ENCODE results near the gene VILL.
A peak's percentile ranks its signal among the peaks of the same experiment; 100 is the strongest.

The VILL gene

DNA sequence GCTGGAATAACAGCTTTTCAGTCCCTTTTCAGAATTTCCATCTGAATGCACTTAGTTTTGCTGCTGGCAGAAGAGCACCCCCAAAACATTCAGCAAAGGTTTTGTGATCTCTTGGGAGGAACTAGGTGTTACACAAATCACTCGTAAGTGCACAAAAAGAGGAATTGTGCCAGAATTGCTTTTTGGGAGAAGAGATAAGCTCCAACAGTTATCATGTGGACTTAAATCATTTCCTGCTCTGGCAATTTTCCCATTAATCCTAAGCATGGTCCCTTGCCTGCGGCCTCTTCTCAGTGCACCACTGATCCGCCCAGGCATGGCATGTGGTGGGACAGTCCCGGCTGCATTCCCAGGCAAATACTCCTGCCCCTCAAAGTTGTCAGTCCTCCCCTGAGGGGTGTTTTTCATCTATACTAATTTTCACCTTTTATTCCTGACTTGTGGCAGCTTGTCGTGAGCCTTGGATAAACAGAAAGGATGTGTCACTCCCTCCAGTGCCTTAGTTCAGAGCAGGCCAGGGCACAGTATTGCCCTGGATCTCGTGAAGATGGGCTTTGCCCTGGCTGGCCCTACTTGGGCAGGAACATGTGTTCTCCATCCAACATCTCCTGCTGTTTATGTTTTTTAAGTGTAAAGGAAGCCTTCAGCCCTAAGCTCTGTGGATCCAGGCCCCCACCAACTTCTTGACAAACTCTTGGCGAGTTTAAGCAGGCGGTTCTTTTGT lies 44.6 kb upstream of the VILL start:
- TF ChIP-seq TEAD4 (IDR thresholded peaks at IDR 0.05) (peak; percentile 94), CEBPB (IDR thresholded peaks at IDR 0.05) (no peak), EGR1 (IDR thresholded peaks at IDR 0.05) (no peak), CREB1 (IDR thresholded peaks at IDR 0.05; ENCODE audit: low read depth) (no peak), RAD21 (IDR thresholded peaks at IDR 0.05; ENCODE audit: low read depth) (no peak), YY1 (IDR thresholded peaks at IDR 0.05; ENCODE audit: low read depth) (no peak), FOXM1 (IDR thresholded peaks at IDR 0.05; ENCODE audit: borderline replicate concordance, low read depth) (peak; percentile 40; the same call in 1 of the 2 replicates), ZBTB7A (IDR thresholded peaks at IDR 0.05; ENCODE audit: low read depth) (no peak), NFIC (IDR thresholded peaks at IDR 0.05) (peak; percentile 79), EP300 (IDR thresholded peaks at IDR 0.05; ENCODE audit: borderline replicate concordance) (peak; percentile 70), TAF1 (IDR thresholded peaks at IDR 0.05; ENCODE audit: low read depth) (no peak), TCF12 (IDR thresholded peaks at IDR 0.05; ENCODE audit: low read depth) (peak; percentile 77)
- TF ChIP-seq, protein P1, sequence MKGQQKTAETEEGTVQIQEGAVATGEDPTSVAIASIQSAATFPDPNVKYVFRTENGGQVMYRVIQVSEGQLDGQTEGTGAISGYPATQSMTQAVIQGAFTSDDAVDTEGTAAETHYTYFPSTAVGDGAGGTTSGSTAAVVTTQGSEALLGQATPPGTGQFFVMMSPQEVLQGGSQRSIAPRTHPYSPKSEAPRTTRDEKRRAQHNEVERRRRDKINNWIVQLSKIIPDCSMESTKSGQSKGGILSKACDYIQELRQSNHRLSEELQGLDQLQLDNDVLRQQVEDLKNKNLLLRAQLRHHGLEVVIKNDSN (IDR thresholded peaks at IDR 0.05) = no peak
- TF ChIP-seq, protein P2, sequence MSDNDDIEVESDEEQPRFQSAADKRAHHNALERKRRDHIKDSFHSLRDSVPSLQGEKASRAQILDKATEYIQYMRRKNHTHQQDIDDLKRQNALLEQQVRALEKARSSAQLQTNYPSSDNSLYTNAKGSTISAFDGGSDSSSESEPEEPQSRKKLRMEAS (IDR thresholded peaks at IDR 0.05) = 0 out of 2 replicates have a peak, but pooled peaks have one; percentile 27
- TF ChIP-seq, protein P3, sequence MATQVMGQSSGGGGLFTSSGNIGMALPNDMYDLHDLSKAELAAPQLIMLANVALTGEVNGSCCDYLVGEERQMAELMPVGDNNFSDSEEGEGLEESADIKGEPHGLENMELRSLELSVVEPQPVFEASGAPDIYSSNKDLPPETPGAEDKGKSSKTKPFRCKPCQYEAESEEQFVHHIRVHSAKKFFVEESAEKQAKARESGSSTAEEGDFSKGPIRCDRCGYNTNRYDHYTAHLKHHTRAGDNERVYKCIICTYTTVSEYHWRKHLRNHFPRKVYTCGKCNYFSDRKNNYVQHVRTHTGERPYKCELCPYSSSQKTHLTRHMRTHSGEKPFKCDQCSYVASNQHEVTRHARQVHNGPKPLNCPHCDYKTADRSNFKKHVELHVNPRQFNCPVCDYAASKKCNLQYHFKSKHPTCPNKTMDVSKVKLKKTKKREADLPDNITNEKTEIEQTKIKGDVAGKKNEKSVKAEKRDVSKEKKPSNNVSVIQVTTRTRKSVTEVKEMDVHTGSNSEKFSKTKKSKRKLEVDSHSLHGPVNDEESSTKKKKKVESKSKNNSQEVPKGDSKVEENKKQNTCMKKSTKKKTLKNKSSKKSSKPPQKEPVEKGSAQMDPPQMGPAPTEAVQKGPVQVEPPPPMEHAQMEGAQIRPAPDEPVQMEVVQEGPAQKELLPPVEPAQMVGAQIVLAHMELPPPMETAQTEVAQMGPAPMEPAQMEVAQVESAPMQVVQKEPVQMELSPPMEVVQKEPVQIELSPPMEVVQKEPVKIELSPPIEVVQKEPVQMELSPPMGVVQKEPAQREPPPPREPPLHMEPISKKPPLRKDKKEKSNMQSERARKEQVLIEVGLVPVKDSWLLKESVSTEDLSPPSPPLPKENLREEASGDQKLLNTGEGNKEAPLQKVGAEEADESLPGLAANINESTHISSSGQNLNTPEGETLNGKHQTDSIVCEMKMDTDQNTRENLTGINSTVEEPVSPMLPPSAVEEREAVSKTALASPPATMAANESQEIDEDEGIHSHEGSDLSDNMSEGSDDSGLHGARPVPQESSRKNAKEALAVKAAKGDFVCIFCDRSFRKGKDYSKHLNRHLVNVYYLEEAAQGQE (IDR thresholded peaks at IDR 0.05; ENCODE audit: low read depth) = no peak

DNA sequence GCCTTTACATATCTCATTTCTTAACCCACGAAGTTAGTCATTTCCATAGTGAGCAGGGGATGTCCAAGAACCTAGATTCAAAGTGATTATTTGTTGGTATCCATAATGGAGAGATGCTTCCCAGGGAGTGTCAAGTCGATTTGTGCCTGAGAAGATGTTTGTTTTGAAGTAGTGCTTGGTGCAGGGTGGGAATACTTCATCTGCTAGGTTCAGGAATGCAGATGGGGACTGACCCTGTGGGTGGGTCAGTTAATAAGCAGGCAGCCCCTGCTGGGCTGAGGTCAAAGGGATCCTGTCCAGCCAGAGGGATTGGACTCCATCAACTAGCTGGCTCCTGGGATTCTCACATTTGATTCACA lies 44.1 kb upstream of the VILL start:
- TF ChIP-seq CREB1 (IDR thresholded peaks at IDR 0.05; ENCODE audit: low read depth) = no peak
- TF ChIP-seq, protein P2 (IDR thresholded peaks at IDR 0.05) = no peak
- TF ChIP-seq FOXM1 (IDR thresholded peaks at IDR 0.05; ENCODE audit: borderline replicate concordance, low read depth) = no peak
- no peak for TF ChIP-seq TEAD4 (IDR thresholded peaks at IDR 0.05)
- TF ChIP-seq TAF1 (IDR thresholded peaks at IDR 0.05; ENCODE audit: low read depth) = no peak
- TF ChIP-seq YY1 (IDR thresholded peaks at IDR 0.05; ENCODE audit: low read depth) = no peak
- TF ChIP-seq TCF12 (IDR thresholded peaks at IDR 0.05; ENCODE audit: low read depth) = no peak
- TF ChIP-seq ZBTB7A (IDR thresholded peaks at IDR 0.05; ENCODE audit: low read depth) = no peak
- TF ChIP-seq, protein P3 (IDR thresholded peaks at IDR 0.05; ENCODE audit: low read depth) = no peak
- no peak for TF ChIP-seq CEBPB (IDR thresholded peaks at IDR 0.05)
- TF ChIP-seq EP300 (IDR thresholded peaks at IDR 0.05; ENCODE audit: borderline replicate concordance) = no peak
- no peak for TF ChIP-seq NFIC (IDR thresholded peaks at IDR 0.05)
- TF ChIP-seq, protein P1 (IDR thresholded peaks at IDR 0.05) = no peak
- TF ChIP-seq EGR1 (IDR thresholded peaks at IDR 0.05) = no peak
- TF ChIP-seq RAD21 (IDR thresholded peaks at IDR 0.05; ENCODE audit: low read depth) = no peak

DNA sequence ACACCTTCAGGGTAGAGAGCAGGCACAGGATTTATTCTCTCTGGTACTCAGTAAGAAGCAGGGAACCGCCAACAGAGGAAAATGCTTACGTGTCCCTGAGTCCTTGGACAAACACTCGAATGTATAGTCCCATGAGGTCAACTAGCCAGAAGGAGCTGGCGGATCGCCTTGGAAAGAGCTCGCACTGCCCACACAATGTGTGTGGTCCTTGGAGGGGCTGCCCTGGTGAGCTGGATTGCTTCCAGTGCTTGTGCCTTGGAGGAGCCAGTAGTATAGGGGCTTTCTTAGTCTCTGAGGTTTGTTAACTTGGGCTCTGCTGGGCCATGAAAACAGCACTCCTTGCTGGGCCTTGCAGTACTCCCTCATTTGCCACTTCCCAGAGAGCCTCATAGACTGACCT lies 40.7 kb upstream of the VILL start:
- no peak for TF ChIP-seq YY1 (IDR thresholded peaks at IDR 0.05; ENCODE audit: low read depth)
- TF ChIP-seq ZBTB7A (IDR thresholded peaks at IDR 0.05; ENCODE audit: low read depth) = no peak
- TF ChIP-seq, protein P1 (IDR thresholded peaks at IDR 0.05) = no peak
- TF ChIP-seq CREB1 (IDR thresholded peaks at IDR 0.05; ENCODE audit: low read depth) = no peak
- no peak for TF ChIP-seq EGR1 (IDR thresholded peaks at IDR 0.05)
- TF ChIP-seq TAF1 (IDR thresholded peaks at IDR 0.05; ENCODE audit: low read depth) = no peak
- no peak for TF ChIP-seq FOXM1 (IDR thresholded peaks at IDR 0.05; ENCODE audit: borderline replicate concordance, low read depth)
- TF ChIP-seq CEBPB (IDR thresholded peaks at IDR 0.05) = no peak
- TF ChIP-seq, protein P3 (IDR thresholded peaks at IDR 0.05; ENCODE audit: low read depth) = no peak
- no peak for TF ChIP-seq EP300 (IDR thresholded peaks at IDR 0.05; ENCODE audit: borderline replicate concordance)
- TF ChIP-seq TEAD4 (IDR thresholded peaks at IDR 0.05) = no peak
- no peak for TF ChIP-seq TCF12 (IDR thresholded peaks at IDR 0.05; ENCODE audit: low read depth)
- TF ChIP-seq, protein P2 (IDR thresholded peaks at IDR 0.05) = no peak
- TF ChIP-seq RAD21 (IDR thresholded peaks at IDR 0.05; ENCODE audit: low read depth) = no peak
- TF ChIP-seq NFIC (IDR thresholded peaks at IDR 0.05) = no peak
